Anterior cingulate cortex (tissue), 58 donors: Measurements from ENCODE around the gene CCL2.
"Not testable (repeated sequence)": the region's sequence is repeated elsewhere in the genome, so short reads cannot be mapped to it uniquely, and the experiment has no call there.

Experiments
- DNase-seq, 58 donors: peaks; one replicate each; lab custom pipeline; 2025; lab: John Stamatoyannopoulos, UW

CCL2 gene

GRCh38 chr17:34254651-34255380, at the start of gene CCL2:
Gene CCL2, plus strand, starts transcription at chr17:34255285. Its CDS starts 65 bp downstream, at chr17:34255350.
- peak in 33 of 58 donors; percentile 7 to 74 (median 36) for DNase-seq

GRCh38 chr17:34205401-34205800, 49.7 kb upstream of the CCL2 start:
- DNase-seq: no peak

DNA sequence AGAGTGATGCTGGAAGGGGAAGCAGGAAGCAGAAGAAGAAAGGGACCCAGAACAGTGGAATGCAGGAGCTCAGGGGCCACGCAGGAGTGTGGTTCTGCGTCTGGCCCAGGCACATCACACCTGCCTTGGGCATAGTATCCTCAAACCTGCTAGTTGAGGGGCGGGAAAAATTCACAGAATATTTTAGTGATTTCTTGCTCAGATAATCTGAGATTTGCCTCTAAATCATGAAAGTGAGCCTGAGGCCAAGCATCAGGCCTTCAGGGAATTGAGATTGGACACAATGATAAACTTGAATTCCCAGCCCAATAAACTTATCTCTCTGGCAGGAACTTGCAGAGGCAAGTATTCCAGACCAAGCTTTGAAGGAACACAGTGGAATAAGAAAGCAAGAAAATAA, 48.5 kb upstream of the CCL2 start:
- DNase-seq: no peak

- DNase-seq: no peak
These were observed 47.5 kb upstream of the CCL2 start for GRCh38 chr17:34207572-34207971.

GRCh38 chr17:34218748-34219147, 36.3 kb upstream of the CCL2 start:
- no peak for DNase-seq

GRCh38 chr17:34219405-34219804, 35.7 kb upstream of the CCL2 start:
- DNase-seq: no peak

- no peak for DNase-seq
These were observed 34.9 kb upstream of the CCL2 start for GRCh38 chr17:34220045-34220751.

- no peak for DNase-seq
These were observed 34.2 kb upstream of the CCL2 start for GRCh38 chr17:34220752-34221395.

DNA sequence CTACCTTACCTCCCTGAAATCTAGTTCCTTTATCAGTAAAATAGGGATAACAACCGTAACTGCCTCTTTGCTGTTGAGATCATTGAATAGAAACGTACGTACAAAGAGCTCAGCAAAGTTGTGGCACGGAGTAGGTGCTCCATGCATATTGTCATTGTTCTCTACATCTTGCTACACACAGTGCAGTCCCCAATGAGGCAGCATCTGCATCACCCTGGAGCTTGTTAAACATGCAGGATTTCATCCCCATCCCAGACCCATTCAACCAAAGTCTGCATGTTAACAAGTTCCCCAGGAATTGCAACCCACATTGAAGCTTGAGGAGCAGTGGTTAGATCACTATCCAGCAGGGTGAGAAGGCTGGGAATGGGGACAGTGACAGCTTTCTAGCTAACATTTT, 33.7 kb upstream of the CCL2 start:
- DNase-seq: no peak

DNA sequence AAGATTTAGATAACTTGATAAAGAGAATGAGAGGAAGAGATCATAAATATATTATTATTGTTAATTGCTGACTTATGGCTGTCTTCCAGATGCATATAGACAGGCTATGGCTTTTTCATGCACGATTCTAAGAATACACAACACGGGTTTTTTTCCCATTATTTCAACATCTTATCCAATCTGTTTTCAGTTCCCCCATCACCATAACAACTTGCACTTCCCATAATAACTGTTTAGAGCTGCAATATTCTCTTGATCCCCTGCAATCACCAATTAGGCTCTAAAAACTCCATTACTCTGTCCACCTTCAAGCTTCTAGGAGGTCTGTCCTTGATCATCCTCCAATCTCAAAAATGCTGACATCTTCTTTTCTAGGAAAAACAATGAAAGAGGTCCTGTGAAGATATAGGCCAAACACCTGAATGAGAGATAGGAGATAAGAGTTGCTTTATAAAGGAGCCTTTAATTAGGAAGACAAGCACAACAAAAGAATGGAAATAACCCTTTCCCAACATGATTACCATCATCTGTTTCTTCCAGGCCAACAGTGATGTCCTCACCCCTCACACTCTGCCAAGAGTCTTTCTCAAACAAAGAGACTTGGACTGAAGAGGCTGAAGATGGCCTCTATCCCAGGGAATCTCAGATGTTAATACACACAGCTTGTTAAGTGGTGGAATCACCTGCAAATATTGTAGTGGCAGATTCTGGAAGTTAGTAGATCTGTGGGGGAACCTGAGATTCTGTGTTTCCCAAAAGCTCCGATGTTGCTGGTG, 32.2 kb upstream of the CCL2 start:
- no peak for DNase-seq

- no peak for DNase-seq
These were observed 30.0 kb upstream of the CCL2 start for GRCh38 chr17:34225046-34225445.

- no peak for DNase-seq
These were observed 28.9 kb upstream of the CCL2 start for GRCh38 chr17:34226011-34226743.

DNA sequence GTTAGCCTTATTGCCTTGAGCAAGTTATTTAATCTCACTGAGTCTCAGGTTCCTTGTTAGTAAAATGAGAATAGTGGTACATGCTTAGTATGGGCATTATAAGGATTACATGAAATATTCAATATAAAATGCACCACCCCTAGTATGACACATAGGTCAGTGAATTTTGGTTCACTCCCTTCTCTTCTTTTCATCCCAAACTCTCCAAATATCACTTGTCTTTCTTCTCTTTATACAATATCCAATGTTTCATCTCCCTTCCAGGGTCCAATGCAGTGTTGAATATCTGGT, 28.4 kb upstream of the CCL2 start:
- no peak for DNase-seq

GRCh38 chr17:34227293-34227692, 27.8 kb upstream of the CCL2 start:
- DNase-seq: not testable (repeated sequence)

GRCh38 chr17:34227707-34228106, 27.4 kb upstream of the CCL2 start:
- DNase-seq: no peak

DNA sequence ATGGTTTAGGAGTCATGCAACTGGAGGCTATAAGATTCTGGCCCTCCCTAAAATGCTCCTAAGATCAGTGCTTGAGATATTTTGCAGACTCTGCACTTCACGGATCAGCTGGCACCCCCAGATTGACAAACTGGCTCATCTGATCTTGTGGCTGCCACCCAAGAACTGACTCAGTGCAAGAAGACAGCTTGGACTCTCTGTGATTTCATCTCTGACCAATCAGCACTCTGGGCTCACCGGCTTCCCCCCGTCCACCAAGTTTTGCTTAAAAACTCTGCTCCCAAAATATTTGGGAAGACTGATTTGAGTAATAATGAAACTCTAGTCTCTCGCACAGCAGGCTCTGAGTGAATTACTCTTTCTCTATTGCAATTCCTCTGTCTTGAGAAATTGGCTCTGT, 26.3 kb upstream of the CCL2 start:
- DNase-seq: no peak

DNA sequence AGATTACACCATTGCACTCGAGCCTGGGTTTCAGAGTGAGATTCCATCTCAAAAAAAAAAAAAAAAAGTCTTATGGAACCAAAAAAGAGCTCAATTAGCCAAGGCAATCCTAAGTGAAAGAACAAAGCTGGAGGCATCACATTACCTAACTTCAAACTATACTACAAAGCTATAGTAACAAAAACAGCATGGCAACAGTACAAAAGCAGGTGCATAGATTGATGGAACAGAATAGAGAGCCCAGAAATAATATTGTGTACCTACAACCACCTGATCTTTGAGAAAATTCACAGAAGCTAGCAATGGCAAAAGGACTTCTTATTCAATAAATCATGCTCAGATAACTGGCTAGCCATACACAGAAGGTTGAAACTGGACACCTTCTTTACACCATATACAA, 24.7 kb upstream of the CCL2 start:
- DNase-seq: no peak

DNA sequence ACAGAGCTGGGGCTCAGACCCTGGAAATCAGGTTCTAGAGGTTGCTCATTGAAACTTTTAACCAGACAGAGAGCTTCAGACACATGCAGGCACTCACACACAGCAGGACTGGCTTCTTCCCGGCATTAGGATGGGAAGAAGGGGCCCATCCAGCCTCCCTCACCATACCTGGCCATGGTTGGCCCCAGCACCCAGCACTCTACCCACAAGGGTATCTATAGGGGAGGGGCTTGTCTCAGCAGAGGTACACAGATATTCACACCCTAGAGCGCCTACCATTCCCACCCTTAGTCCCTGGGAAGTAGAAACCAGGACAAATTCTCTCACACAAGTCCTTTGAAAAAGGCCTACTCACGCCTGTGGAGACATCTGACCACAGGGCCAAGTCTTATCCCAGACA, 20.5 kb upstream of the CCL2 start:
- no peak for DNase-seq

DNA sequence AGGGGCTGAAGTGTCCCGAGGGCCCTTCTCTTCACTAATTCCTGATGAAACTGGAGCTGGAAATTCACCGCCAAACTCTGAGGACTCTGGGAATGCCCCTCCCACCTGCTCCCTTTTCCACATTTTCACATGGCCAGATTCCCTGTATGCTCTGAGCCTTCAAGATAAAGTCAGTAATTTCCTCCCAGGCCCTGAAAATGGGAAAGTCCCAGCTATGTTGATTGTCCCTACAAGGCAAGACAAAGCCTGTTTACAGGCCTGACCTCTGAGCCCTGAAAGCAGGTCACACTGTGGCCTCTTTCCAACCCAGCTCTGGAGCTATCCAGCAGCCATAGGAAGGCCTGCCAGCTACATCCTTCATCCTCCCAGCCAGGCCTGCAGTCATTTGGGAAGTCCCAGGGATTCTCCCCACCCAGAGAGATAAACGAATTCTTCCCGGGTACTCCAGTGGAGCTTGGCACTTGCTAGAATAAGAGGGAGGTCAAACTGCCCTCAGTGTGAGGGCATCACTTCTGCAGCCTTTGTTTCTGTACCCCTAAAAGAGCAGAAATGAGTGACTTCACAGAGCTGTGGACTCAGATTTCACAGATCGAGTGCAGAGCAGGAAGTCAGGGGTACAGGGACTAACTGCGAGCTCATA, 19.6 kb upstream of the CCL2 start:
- no peak for DNase-seq
